Measurements from ENCODE around the gene DNAJC16.

DNAJC16 gene

GRCh38 chr1:15543589-15544568, 17.2 kb downstream of the DNAJC16 start:
- no peak overlapping the region for H3K4me3 ChIP-seq (ENCODE audit: low read length)
- H3K4me1 ChIP-seq (ENCODE audit: control insufficient read depth, insufficient read depth, low read length): peaks cover 3% of the 10 kb centered on the region
- H3K9me3 ChIP-seq (replicated peaks; ENCODE audit: low read length): no peaks in the 10 kb centered on the region
- H3K27me3 ChIP-seq (ENCODE audit: control insufficient read depth, insufficient read depth, low read length): no peaks in the 10 kb centered on the region
- H3K9ac ChIP-seq (ENCODE audit: low read depth, low read length): no peak overlapping the region
- no peak overlapping the region for H3K4me2 ChIP-seq (ENCODE audit: low read length)
- peaks cover 68% of the 10 kb centered on the region for H3K36me3 ChIP-seq (ENCODE audit: insufficient read depth, low read length)

- no peaks in the 10 kb centered on the region for H3K27me3 ChIP-seq (ENCODE audit: control insufficient read depth, insufficient read depth, low read length)
- H3K4me1 ChIP-seq (ENCODE audit: control insufficient read depth, insufficient read depth, low read length): peaks cover 3% of the 10 kb centered on the region
- no peaks in the 10 kb centered on the region for H3K9me3 ChIP-seq (replicated peaks; ENCODE audit: low read length)
- H3K9ac ChIP-seq (ENCODE audit: low read depth, low read length): no peak overlapping the region
- H3K4me2 ChIP-seq (ENCODE audit: low read length): no peak overlapping the region
- H3K36me3 ChIP-seq (ENCODE audit: insufficient read depth, low read length): peaks cover 56% of the 10 kb centered on the region
- H3K4me3 ChIP-seq (ENCODE audit: low read length): no peak overlapping the region
Measured at GRCh38 chr1:15546641-15547040, 20.0 kb downstream of the DNAJC16 start.

GRCh38 chr1:15550573-15550972, 23.9 kb downstream of the DNAJC16 start:
- H3K9me3 ChIP-seq (replicated peaks; ENCODE audit: low read length): no peaks in the 10 kb centered on the region
- no peak overlapping the region for H3K4me2 ChIP-seq (ENCODE audit: low read length)
- H3K27me3 ChIP-seq (ENCODE audit: control insufficient read depth, insufficient read depth, low read length): no peaks in the 10 kb centered on the region
- no peaks in the 10 kb centered on the region for H3K4me1 ChIP-seq (ENCODE audit: control insufficient read depth, insufficient read depth, low read length)
- no peak overlapping the region for H3K9ac ChIP-seq (ENCODE audit: low read depth, low read length)
- peaks cover 29% of the 10 kb centered on the region for H3K36me3 ChIP-seq (ENCODE audit: insufficient read depth, low read length)
- no peak overlapping the region for H3K4me3 ChIP-seq (ENCODE audit: low read length)

GRCh38 chr1:15557008-15557407, 30.4 kb downstream of the DNAJC16 start:
- H3K4me3 ChIP-seq (ENCODE audit: low read length): no peak overlapping the region
- peaks cover 20% of the 10 kb centered on the region for H3K36me3 ChIP-seq (ENCODE audit: insufficient read depth, low read length)
- no peaks in the 10 kb centered on the region for H3K9me3 ChIP-seq (replicated peaks; ENCODE audit: low read length)
- no peak overlapping the region for H3K9ac ChIP-seq (ENCODE audit: low read depth, low read length)
- no peaks in the 10 kb centered on the region for H3K27me3 ChIP-seq (ENCODE audit: control insufficient read depth, insufficient read depth, low read length)
- H3K4me2 ChIP-seq (ENCODE audit: low read length): no peak overlapping the region
- H3K4me1 ChIP-seq (ENCODE audit: control insufficient read depth, insufficient read depth, low read length): no peaks in the 10 kb centered on the region

- H3K9ac ChIP-seq (ENCODE audit: low read depth, low read length): no peak overlapping the region
- H3K4me3 ChIP-seq (ENCODE audit: low read length): no peak overlapping the region
- H3K4me2 ChIP-seq (ENCODE audit: low read length): no peak overlapping the region
- no peaks in the 10 kb centered on the region for H3K27me3 ChIP-seq (ENCODE audit: control insufficient read depth, insufficient read depth, low read length)
- H3K9me3 ChIP-seq (replicated peaks; ENCODE audit: low read length): no peaks in the 10 kb centered on the region
- H3K4me1 ChIP-seq (ENCODE audit: control insufficient read depth, insufficient read depth, low read length): no peaks in the 10 kb centered on the region
- H3K36me3 ChIP-seq (ENCODE audit: insufficient read depth, low read length): peaks cover 25% of the 10 kb centered on the region
Measured at GRCh38 chr1:15557594-15557993, 30.9 kb downstream of the DNAJC16 start.

GRCh38 chr1:15558516-15558915, 31.9 kb downstream of the DNAJC16 start:
- Histone ChIP-seq H3K9me3 (replicated peaks; ENCODE audit: low read length) (no peaks in the 10 kb centered on the region), H3K4me1 (ENCODE audit: control insufficient read depth, insufficient read depth, low read length) (no peaks in the 10 kb centered on the region), H3K4me3 (ENCODE audit: low read length) (no peak overlapping the region), H3K27me3 (ENCODE audit: control insufficient read depth, insufficient read depth, low read length) (no peaks in the 10 kb centered on the region), H3K9ac (ENCODE audit: low read depth, low read length) (no peak overlapping the region), H3K4me2 (ENCODE audit: low read length) (no peak overlapping the region), H3K36me3 (ENCODE audit: insufficient read depth, low read length) (peaks cover 30% of the 10 kb centered on the region)

GRCh38 chr1:15559189-15559810, 32.7 kb downstream of the DNAJC16 start:
- Histone ChIP-seq H3K9ac (ENCODE audit: low read depth, low read length) (no peak overlapping the region), H3K36me3 (ENCODE audit: insufficient read depth, low read length) (peaks cover 36% of the 10 kb centered on the region), H3K4me1 (ENCODE audit: control insufficient read depth, insufficient read depth, low read length) (no peaks in the 10 kb centered on the region), H3K4me2 (ENCODE audit: low read length) (no peak overlapping the region), H3K4me3 (ENCODE audit: low read length) (no peak overlapping the region), H3K27me3 (ENCODE audit: control insufficient read depth, insufficient read depth, low read length) (no peaks in the 10 kb centered on the region), H3K9me3 (replicated peaks; ENCODE audit: low read length) (no peaks in the 10 kb centered on the region)

GRCh38 chr1:15568387-15569073, 41.9 kb downstream of the DNAJC16 start:
- Histone ChIP-seq H3K36me3 (ENCODE audit: insufficient read depth, low read length) (peaks cover 68% of the 10 kb centered on the region), H3K9me3 (replicated peaks; ENCODE audit: low read length) (no peaks in the 10 kb centered on the region), H3K27me3 (ENCODE audit: control insufficient read depth, insufficient read depth, low read length) (no peaks in the 10 kb centered on the region), H3K4me2 (ENCODE audit: low read length) (no peak overlapping the region), H3K4me1 (ENCODE audit: control insufficient read depth, insufficient read depth, low read length) (peaks cover 8% of the 10 kb centered on the region), H3K9ac (ENCODE audit: low read depth, low read length) (no peak overlapping the region), H3K4me3 (ENCODE audit: low read length) (no peak overlapping the region)

- Histone ChIP-seq H3K4me3 (ENCODE audit: low read length) (no peak overlapping the region), H3K9ac (ENCODE audit: low read depth, low read length) (no peak overlapping the region), H3K9me3 (replicated peaks; ENCODE audit: low read length) (no peaks in the 10 kb centered on the region), H3K36me3 (ENCODE audit: insufficient read depth, low read length) (peaks cover 55% of the 10 kb centered on the region), H3K27me3 (ENCODE audit: control insufficient read depth, insufficient read depth, low read length) (no peaks in the 10 kb centered on the region), H3K4me1 (ENCODE audit: control insufficient read depth, insufficient read depth, low read length) (peaks cover 8% of the 10 kb centered on the region), H3K4me2 (ENCODE audit: low read length) (no peak overlapping the region)
Measured at GRCh38 chr1:15570861-15571260, 44.2 kb downstream of the DNAJC16 start.

- H3K4me1 ChIP-seq (ENCODE audit: control insufficient read depth, insufficient read depth, low read length): peaks cover 8% of the 10 kb centered on the region
- H3K36me3 ChIP-seq (ENCODE audit: insufficient read depth, low read length): peaks cover 51% of the 10 kb centered on the region
- no peak overlapping the region for H3K9ac ChIP-seq (ENCODE audit: low read depth, low read length)
- H3K4me2 ChIP-seq (ENCODE audit: low read length): peak overlapping the region; percentile 42
- H3K27me3 ChIP-seq (ENCODE audit: control insufficient read depth, insufficient read depth, low read length): no peaks in the 10 kb centered on the region
- no peak overlapping the region for H3K4me3 ChIP-seq (ENCODE audit: low read length)
- no peaks in the 10 kb centered on the region for H3K9me3 ChIP-seq (replicated peaks; ENCODE audit: low read length)
Measured at GRCh38 chr1:15571266-15571665, 44.6 kb downstream of the DNAJC16 start.

GRCh38 chr1:15573477-15573876, 46.8 kb downstream of the DNAJC16 start:
- no peak overlapping the region for H3K4me3 ChIP-seq (ENCODE audit: low read length)
- peaks cover 29% of the 10 kb centered on the region for H3K36me3 ChIP-seq (ENCODE audit: insufficient read depth, low read length)
- no peak overlapping the region for H3K9ac ChIP-seq (ENCODE audit: low read depth, low read length)
- no peaks in the 10 kb centered on the region for H3K27me3 ChIP-seq (ENCODE audit: control insufficient read depth, insufficient read depth, low read length)
- H3K4me1 ChIP-seq (ENCODE audit: control insufficient read depth, insufficient read depth, low read length): peaks cover 8% of the 10 kb centered on the region
- H3K4me2 ChIP-seq (ENCODE audit: low read length): no peak overlapping the region
- no peaks in the 10 kb centered on the region for H3K9me3 ChIP-seq (replicated peaks; ENCODE audit: low read length)

Data from skeletal muscle satellite cell (primary cell).